GM19463 (cell line): ENCODE data around the gene C1orf115.
"Not testable (repeated sequence)": the region's sequence is repeated elsewhere in the genome, so short reads cannot be mapped to it uniquely, and the experiment has no call there.

ENCODE experiments used
- ATAC-seq: cut with Tn5 transposase; IDR thresholded peaks from one replicate; pipeline ENCODE4 v1.9.1; 2021; ENCODE audit warnings: mild to moderate bottlenecking, moderate library complexity; ENCODE audit not compliant: unreplicated experiment

Gene C1orf115

DNA sequence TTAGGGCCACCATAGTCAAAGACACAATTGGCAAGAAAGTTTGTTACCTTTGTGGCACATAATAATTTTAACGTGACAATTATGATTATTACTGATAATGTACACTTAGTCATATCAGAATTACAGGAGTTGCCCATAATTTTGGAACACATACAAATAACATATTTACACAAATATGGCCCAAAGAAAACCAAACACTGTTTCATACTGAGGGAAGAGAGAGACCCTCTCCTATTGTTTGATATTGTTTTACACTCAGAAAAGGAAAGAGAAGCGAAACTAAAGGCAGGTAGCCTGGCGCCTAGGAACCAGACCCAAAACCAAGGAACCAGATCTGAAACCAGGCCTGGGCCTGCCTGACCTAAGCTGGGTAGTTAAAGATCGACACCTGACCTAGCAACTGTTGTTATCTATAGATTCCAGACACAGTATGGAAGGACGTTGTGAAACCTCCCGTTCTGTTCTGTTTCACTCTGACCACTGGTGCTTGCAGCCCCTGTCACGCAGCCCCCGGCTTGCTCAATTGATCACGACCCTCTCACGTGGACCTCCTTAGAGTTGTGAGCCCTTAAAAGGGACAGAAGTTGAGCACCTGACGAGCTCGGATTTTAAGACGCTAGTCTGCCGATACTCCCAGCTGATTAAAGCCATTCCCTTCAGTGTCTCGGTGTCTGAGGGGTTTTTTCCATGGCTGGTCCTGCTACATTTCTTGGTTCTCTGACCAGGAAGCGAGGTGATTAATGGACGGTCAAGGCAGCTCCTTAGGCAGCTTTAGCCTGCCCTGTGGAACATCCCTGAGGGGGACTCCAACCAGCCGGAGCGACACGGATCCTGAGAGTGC is 27.9 kb downstream of the C1orf115 start:
- ATAC-seq: peak; percentile 67

DNA sequence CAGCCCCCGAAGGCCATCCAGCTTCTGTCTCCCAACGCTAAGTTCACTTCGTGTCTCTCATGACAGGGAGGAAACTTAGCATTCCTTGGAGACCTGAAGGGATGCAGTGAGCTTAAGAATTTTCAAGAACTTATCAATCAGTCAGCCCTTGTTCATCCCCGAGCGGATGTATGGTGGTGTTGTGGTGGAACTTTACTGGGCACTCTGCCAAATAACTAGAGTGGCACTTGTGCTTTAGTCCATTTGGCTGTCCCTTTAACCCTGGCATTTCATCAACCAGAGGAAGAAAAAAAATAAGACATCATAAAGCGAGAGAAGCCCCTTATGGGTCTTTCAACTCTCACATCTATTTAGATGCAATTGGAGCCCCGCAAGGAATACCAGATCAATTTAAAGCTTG is 31.1 kb downstream of the C1orf115 start:
- ATAC-seq: not testable (repeated sequence)

DNA sequence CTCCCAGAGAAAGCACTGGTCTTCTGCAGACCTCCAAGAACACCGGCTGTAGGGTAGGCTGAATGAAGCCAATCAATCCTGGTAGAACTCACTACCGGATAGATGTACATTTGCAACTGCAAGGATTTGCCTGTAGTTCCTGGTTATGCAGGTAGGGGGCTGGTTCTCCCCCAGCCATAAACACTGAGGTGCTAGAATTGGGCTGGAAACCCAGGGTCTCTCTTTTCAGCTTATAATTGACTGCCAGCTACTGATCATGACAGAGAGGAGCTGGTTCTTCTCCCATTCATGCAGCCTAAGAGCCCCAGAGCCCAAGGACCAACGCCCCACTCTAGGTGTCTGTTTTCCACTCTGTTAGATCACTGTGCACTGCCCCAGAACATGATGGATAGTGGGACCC is 36.5 kb downstream of the C1orf115 start:
- peak; percentile 44 for ATAC-seq

DNA sequence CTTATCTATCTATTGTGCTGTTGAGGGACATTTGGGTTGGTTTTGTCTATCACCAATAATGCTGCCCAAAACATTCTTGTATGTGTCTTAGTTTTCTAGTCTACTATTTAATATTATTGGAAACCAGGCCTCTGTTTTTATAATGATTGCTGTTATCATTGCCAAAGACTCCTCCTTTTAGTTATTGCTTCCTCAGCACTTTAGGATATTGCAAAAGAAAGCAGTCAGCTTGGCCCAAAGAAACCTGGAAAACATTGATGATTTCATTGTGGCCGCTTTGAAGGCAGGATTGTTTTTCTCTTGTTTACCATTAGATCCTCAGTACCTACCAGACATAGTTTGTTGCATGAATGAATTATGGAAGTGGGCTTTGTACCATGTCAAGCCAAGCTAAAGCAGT is 37.4 kb downstream of the C1orf115 start:
- no peak for ATAC-seq

DNA sequence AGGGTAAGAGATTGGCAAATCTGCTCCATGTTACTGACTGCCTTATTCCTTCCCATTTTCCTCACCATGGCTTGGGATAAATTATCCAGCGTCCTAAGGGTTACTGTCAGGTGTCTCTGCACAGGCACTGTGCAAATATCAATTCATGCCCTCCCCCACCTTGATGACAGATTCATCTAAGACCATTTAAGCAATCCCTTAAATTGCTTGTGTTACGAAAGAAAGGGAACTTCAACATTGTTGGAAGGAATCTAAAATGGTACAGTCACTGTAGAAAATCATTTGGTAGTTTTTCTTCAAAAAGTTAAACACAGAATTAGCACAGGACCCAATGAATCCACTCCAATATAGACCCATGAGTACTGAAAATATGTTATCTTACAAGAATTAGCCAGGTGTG is 40.3 kb downstream of the C1orf115 start:
- no peak for ATAC-seq

DNA sequence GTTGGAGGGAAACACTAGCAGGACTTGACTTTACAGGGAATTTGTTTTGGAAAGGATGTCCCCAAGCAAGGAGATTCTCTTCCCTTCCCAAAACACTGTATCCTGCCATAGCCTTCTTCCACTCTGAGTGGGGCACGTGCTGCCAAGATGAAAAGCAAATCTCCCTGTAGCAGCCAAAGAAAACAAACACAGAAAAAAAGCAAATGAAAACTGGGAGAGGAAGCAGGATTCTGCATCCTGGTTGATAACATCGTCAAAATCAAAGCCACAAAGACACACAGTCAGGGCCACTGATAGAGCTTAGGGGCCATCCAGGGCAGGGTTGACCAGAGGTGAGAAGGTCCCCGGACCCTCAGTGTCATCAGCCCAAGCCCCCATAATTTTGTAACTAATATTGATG is 42.0 kb downstream of the C1orf115 start:
- ATAC-seq: no peak

DNA sequence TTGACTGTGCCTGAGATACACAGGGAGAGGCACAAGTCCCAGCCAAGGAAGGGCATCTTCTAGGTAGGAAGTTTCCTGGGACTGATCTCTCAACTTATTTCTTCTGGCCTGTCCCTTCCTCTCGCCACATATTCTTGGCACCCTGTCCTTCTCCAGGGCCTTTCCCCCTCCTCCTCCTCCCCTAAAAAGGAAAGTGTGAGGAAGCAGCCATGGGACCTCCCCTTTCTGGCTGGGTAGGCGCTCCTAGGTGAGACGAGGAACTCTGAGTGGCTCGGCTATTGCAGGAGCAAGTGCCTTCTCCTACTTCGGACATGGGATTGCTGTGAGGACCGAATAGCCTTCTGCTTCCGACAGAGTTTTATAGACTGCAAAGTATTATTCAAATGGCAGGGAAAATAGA is 42.5 kb downstream of the C1orf115 start:
- ATAC-seq: no peak

DNA sequence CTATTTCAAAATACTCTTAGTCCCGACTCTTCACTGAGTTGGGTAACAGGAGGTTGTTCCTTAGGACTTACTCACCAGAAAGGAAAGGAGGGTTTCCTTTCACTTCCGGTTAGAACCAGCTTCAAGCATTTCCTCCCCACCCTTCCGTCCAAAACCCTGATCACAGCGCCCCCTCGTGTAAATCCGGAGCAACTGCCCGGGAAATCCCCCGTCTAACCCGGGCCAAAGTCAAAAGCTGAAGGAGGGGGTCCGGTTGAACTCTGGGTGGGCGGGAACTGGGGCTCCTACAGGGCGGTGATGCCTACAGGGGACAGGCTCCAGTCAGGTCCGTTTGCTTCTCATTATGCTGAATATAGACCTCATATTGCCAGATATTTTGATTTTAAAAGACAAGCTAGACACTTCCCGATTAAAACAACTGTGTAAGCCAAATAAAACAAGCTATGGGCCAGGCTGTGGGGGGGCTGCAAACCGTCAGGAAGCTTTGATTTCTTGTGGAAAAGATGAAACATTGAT is 43.0 kb downstream of the C1orf115 start:
- peak; percentile 88 for ATAC-seq

DNA sequence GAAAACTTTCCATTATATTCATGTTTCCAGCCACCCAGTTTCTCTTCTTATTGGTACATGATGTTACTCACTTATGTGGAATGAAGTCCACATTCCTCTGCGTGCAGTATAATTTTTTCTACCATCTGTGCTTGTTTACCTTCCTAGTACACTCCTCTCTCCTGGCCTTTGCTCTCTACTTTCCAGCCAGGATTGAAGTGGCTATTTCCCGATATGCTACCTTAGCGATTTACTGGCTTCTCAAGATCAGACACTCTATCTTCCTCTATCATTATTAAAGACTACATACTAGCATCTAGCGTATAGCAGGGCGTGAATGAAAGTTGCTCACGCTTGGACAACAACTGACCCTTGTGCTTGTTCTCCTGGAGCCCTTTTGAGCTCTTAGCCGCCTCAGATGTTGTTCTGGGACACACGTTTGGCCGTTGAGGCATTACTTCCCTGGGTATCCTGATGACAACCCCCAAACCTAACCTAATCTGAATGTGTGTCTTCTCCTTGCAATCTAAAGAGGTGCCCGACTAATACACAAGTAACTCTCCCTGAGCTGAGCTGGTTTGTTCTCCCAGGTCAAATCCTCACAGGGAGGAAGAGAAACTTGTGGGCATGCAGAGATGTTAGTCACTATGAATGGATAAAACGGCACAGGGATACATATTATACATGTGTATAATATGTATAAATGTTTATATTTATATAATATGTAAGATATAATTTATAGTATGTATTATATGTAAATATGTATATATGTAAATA is 44.6 kb downstream of the C1orf115 start:
- no peak for ATAC-seq

DNA sequence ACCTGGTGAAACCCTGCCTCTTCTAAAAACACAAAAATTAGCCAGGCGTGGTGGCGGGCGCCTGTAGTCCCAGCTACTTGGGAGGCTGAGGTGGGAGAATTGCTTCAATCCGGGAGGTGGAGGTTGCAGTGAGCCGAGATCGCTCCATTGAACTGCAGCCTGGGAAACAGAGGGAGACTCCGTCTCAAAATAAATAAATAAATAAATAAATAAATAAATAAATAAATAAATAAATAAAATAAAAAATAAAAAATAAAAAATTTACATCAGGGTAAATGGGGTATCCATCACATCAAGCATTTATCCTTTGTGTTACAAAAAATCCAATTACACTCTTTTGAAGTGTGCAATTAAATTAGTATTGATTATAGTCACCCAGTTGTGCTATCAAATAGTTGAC is 46.1 kb downstream of the C1orf115 start:
- ATAC-seq: not testable (repeated sequence)

DNA sequence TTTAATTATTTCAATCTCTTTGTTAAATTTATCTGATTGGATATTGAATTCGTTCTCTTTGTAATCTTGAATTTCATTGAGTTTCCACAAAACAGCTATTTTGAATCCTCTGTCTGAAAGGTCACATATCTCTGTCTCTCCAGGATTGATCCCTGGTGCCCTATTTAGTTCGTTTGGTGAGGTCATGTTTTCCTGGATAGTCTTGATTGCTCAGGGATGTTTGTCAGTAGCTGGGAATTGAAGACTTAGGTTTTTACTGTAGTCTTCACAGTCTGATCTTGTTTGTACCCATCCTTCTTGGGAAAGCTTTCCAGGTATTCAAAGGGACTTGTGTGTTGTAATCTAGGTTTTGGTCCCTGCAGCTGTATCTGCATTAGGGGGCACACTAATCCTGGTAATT is 51.2 kb downstream of the C1orf115 start:
- no peak for ATAC-seq

DNA sequence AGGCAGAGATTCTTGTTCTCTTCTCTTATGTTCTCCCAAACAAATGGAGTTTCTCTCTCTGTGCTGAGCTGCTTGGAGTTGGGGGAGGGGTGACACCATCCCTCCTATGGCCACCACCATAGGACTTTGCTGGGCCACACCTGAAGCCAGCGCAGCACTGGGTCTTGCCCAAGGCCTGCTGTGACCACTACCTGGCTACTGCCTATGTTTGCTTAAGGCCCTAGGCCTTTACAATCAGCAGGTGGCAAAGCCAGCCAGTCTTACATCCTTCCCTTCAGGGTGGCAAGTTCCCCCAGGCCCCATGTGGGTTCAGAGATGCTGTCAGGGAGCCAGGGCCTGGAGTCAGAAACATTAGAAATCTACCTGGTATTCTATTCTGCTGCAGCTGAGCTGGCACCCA is 51.7 kb downstream of the C1orf115 start:
- no peak for ATAC-seq

DNA sequence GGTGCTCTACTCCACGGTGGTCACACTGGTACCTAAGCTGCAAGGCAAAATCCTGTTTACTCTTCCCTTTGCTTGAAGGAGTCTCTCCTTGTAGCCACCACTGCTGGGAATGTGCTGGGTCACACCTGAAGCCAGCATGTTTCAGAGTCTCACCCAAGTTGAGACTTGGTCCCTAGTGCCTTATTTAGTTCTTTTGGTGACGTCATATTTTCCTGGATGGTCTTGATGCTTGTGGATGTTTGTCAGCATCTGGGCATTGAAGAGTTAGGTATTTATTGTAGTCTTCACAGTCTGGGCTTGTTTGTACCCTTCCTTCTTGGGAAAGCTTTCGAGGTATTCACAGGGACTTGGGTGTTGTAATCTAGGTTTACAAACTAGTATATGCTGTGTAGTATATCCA is 52.4 kb downstream of the C1orf115 start:
- no peak for ATAC-seq

DNA sequence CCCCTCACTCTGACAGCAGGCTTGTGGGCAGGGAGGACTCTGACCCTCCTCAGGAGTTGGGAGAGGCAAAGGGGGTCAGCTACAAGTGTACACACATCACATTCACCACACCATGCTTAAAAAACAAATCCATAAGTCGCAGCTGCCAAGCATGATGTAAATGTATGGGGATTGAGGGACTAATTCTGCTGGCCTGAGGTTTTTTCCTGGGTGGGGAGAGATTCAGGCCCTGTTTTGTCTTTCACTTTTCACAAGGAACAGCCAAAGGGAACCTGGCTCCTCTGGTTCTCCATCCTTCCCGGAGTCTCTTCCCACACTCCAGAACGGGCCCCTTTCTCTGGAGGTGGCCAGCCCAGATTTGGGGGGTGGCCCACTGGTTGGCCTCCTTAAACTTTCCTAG is 56.7 kb downstream of the C1orf115 start:
- no peak for ATAC-seq

DNA sequence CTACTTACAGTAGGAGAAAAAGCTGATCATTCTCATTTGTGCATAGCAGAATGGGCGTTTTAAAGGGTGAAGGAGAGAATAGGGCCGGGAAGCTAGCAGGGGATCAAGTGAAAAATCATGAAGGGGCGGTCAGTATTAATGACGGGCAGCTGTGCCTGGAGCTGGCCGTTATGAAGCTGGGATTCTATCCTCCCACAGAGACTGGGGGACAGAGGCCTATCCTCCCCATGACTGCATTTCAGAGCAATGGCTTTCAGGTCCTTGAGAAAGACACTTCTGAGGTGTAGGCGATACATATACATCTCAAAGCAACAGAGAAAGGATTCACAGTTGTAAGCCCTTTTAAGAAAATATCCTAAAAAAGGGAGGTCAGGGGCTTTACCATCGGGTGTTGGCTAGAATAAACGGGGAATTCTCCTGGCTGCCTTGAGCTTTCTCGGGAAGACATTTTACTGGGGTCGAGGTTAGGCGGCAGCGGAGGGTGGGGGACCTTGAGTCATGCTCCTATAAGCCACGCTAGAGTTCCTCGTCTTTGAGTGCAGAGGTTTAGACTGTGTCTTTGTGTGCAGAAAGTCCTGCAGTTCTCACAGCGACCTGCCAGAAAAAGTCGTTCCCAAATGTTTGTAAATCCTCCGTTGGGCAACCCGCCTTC is 57.4 kb downstream of the C1orf115 start:
- ATAC-seq: peak; percentile 5

DNA sequence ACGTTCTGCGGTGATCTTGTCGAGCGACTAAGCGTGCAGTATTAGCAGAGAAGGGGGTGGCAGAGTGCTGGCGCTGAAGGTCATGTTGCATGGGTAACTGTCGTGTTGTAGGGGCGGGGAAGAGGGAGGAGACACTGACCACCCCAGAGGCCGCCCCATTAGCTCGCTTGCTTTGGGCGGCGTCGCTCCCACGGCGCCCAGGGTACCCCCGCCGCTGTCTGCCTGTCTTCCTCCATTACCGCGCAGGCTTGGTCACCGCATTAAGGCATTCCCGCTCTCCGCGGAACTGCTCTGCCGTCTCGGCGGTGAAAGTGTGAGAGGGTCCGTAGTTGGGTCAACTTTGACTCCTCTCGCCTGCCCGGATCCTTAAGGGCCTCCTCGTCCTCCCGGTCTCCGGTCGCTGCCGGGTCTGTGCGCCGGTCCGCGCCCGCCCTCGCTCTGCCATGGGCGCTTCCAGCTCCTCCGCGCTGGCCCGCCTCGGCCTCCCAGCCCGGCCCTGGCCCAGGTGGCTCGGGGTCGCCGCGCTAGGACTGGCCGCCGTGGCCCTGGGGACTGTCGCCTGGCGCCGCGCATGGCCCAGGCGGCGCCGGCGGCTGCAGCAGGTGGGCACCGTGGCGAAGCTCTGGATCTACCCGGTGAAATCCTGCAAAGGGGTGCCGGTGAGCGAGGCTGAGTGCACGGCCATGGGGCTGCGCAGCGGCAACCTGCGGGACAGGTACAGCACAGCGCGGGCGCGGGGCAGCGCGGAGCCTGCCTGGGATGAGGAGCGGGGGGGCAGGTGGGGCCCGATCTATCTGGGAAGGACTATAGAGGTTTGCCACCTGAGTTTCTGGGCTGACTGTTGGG is 58.1 kb downstream of the C1orf115 start, which contains the start of gene MTARC2:
TSS of gene MTARC2 (plus strand) at position 234 of the 846 bp plus-strand sequence. CDS start at position 444, 210 bp downstream.
- ATAC-seq: peak; percentile 95
